Pancreas (tissue), 10 donors: ENCODE measurements around the gene POT1. TPM values are rescaled to one million over a fixed set of nuclear protein-coding genes. Genes with fewer than 3 reads are reported as not detected.

Experiments
- ATAC-seq, 4 donors: fragments of 200-7000 bp; cut with Tn5 transposase; one replicate each; pipeline versions ENCODE4 v1.8.0 to v1.9.1; 2020; ENCODE audit warnings: mild to moderate bottlenecking in 4 of 4, moderate library complexity in 4 of 4
- DNase-seq, 6 donors: peaks; one replicate each; pipeline ENCODE4 v3.0.0-alpha.2; 2020
- FAIRE-seq: peaks from 2 replicates; lab custom pipeline; 2012; peaks lifted over from hg19 to GRCh38; lab: Jason Lieb, UNC
- H3K27ac ChIP-seq, 4 donors: fragments of 200-600 bp; sonication (generic); 1 replicate in 3 of 4; 2 replicates in 1 of 4; pipeline versions ENCODE4 v1.5.0 to v1.8.0; 2020
- H3K27me3 ChIP-seq, 4 donors: fragments of 200-600 bp; one replicate each; pipeline ENCODE4 v1.8.0; 2021
- H3K36me3 ChIP-seq, 3 donors: fragments of 200-600 bp; sonication (generic) in 1 of 3; one replicate each; pipeline versions ENCODE4 v1.5.0 to v1.8.0; 2020 to 2021
- H3K4me1 ChIP-seq, 3 donors: fragments of 200-600 bp; one replicate each; pipeline ENCODE4 v1.8.0; 2021
- H3K4me3 ChIP-seq, 4 donors: fragments of 200-600 bp; sonication (generic) in 2 of 4; one replicate each; pipeline versions ENCODE4 v1.5.0 to v1.8.0; 2020 to 2021
- H3K9me3 ChIP-seq, 4 donors: fragments of 200-600 bp; one replicate each; pipeline ENCODE4 v1.8.0; 2021
- CTCF ChIP-seq, 4 donors: fragments of 200-600 bp; sonication (generic) in 3 of 4; IDR thresholded peaks; one replicate each; pipeline versions ENCODE4 v1.5.0 to v1.8.0; 2021; ENCODE audit warnings: antibody characterized with exemption in 4 of 4
- WGBS, 2 donors: extraction: QIAGEN DNeasy Blood & Tissue Kit; methylation state at CpG; one replicate each; pipeline ENCODE4 v1.1.7; 2013; 5-methylcytosine and 5-hydroxymethylcytosine counted together
- intact Hi-C, 3 donors: fragments of 100-400 bp; cut with DNase I; formaldehyde crosslinking; loops; one replicate each; pipeline versions ENCODE4 v1.11.1 to v1.14.2; 2022
- polyA plus RNA-seq, 2 donors: library from polyadenylated mRNA; stranded (reverse); fragments of 200-250 nt; gene quantifications; one replicate each; pipeline ENCODE4 v1.2.3, GENCODE V29; 2013
- total RNA-seq, 6 donors: library from RNA; stranded (reverse); fragmentation: NEBNext Ultra II Directional in 4 of 6; extraction: Animal tissue kit (Norgen Biotek cat#: 25700) in 4 of 6; gene quantifications; one replicate each; pipeline versions ENCODE4 v1.2.1 to v1.2.4, GENCODE V29; 2021 to 2023
- donor health status: healthy with polysubstance abuse.
- donor health status: DM: no; HTN: no; CAD: no; lungs with moderate emphysema.
- donor health status: DM: no; HTN: no; CAD: no.
- donor health status: control.
- donor health status: control.
- donor health status: Bipolar disorder and iron deficiency.
- donor health status: DM: yes; HTN: yes; CAD: no.
- donor health status: DM: no; HTN: no; CAD: no.
- donor health status: DM: no; HTN: no; CAD: no.
- donor health status: DM: yes; HTN: yes; CAD: no.

Gene POT1
- total and polyA plus RNA-seq, 8 donors: 2.5 to 9.8 (median 7.2) TPM

- FAIRE-seq (no peak), DNase-seq (no peak), ATAC-seq (no peak)
- Histone ChIP-seq H3K4me3 (no peak overlapping the region), H3K4me1 (no peaks in the 10 kb centered on the region), H3K27ac (no peak overlapping the region), H3K36me3 (no peaks in the 10 kb centered on the region), H3K27me3 (no peaks in the 10 kb centered on the region), H3K9me3 (no peaks in the 10 kb centered on the region)
- 77 to 79% methylated on average over 5 of the region's 5 CpGs for WGBS, 2 donors
- TF ChIP-seq CTCF (IDR thresholded peaks at IDR 0.05): no peak
- intact Hi-C loops: no loop called here
These were observed 121.4 kb downstream of the POT1 start for GRCh38 chr7:124808206-124808605.

- H3K36me3 ChIP-seq: no peaks in the 10 kb centered on the region
- intact Hi-C loops: no loop called here
- WGBS, 2 donors: 87 to 90% methylated on average over 1 of the region's 1 CpG
- FAIRE-seq: no peak
- no peaks in the 10 kb centered on the region for H3K9me3 ChIP-seq
- H3K4me3 ChIP-seq: no peak overlapping the region
- ATAC-seq: no peak
- H3K4me1 ChIP-seq: no peaks in the 10 kb centered on the region
- DNase-seq: no peak
- no peaks in the 10 kb centered on the region for H3K27me3 ChIP-seq
- no peak overlapping the region for H3K27ac ChIP-seq
- no peak for TF ChIP-seq CTCF (IDR thresholded peaks at IDR 0.05)
These were observed 128.2 kb downstream of the POT1 start for GRCh38 chr7:124801330-124801895.

GRCh38 chr7:124800386-124800785 is 129.2 kb downstream of the POT1 start:
- Histone ChIP-seq H3K4me1 (no peaks in the 10 kb centered on the region), H3K27me3 (no peaks in the 10 kb centered on the region), H3K4me3 (no peak overlapping the region), H3K9me3 (no peaks in the 10 kb centered on the region), H3K27ac (no peak overlapping the region), H3K36me3 (no peaks in the 10 kb centered on the region)
- intact Hi-C loops: no loop called here
- 58 to 60% methylated on average over 2 of the region's 2 CpGs for WGBS, 2 donors
- TF ChIP-seq CTCF (IDR thresholded peaks at IDR 0.05): no peak
- DNase-seq (no peak), ATAC-seq (no peak), FAIRE-seq (no peak)

- WGBS, 2 donors: 91 to 95% methylated on average over 6 of the region's 6 CpGs
- H3K4me3 ChIP-seq: no peak overlapping the region
- no peaks in the 10 kb centered on the region for H3K36me3 ChIP-seq
- no peak for TF ChIP-seq CTCF (IDR thresholded peaks at IDR 0.05)
- DNase-seq (no peak), FAIRE-seq (no peak), ATAC-seq (no peak)
- no peak overlapping the region for H3K27ac ChIP-seq
- intact Hi-C loops: loop anchor here in 1 of 3 donors (10.0 kb wide), 1 partner anchor 625 kb away; no protein-coding TSS in a partner anchor
- H3K9me3 ChIP-seq: no peaks in the 10 kb centered on the region
- H3K4me1 ChIP-seq: no peaks in the 10 kb centered on the region
- H3K27me3 ChIP-seq: no peaks in the 10 kb centered on the region
These were observed 130.2 kb downstream of the POT1 start for GRCh38 chr7:124799448-124799847.

GRCh38 chr7:124796771-124797170 is 132.9 kb downstream of the POT1 start:
- WGBS, 2 donors: 45 to 53% methylated on average over 2 of the region's 2 CpGs
- TF ChIP-seq CTCF (IDR thresholded peaks at IDR 0.05): no peak
- FAIRE-seq: no peak

More at GRCh38 chr7:124796771-124797170, 132.9 kb downstream of the POT1 start:
- no peak overlapping the region for H3K27ac ChIP-seq
- H3K9me3 ChIP-seq: no peaks in the 10 kb centered on the region
- no peaks in the 10 kb centered on the region for H3K4me1 ChIP-seq
- DNase-seq (no peak), ATAC-seq (no peak)
- H3K27me3 ChIP-seq: no peaks in the 10 kb centered on the region
- intact Hi-C loops: loop anchor here in 1 of 3 donors (10.0 kb wide), 1 partner anchor 622 kb away; no protein-coding TSS in a partner anchor
- H3K36me3 ChIP-seq: no peaks in the 10 kb centered on the region
- H3K4me3 ChIP-seq: no peak overlapping the region
